ENCODE data around the gene PLCG1. TPM values are rescaled to one million over a fixed set of nuclear protein-coding genes. Genes with fewer than 3 reads are reported as not detected.

Gene PLCG1
- total and polyA plus RNA-seq, 2 experiments from 2014 or later: 27.4 to 206 TPM

GRCh38 chr20:41100001-41100480 lies 37.3 kb upstream of the PLCG1 start:
- Histone ChIP-seq H4K20me1 (replicated peaks; ENCODE audit: insufficient read depth) (peaks cover 3% of the 10 kb centered on the region; the same call in 1 of the 2 replicates), H3K4me2 (no peak overlapping the region), H3K9me2 (ENCODE audit: insufficient read depth) (no peaks in the 10 kb centered on the region), H3K27me3 (ENCODE audit: insufficient read depth) (no peaks in the 10 kb centered on the region), H3K27ac (ENCODE audit: low read depth) (no peak overlapping the region), H3F3A (replicated peaks; ENCODE audit: low read depth) (no peaks in the 10 kb centered on the region), H3K4me1 (ENCODE audit: insufficient read depth) (no peaks in the 10 kb centered on the region), H3K79me2 (replicated peaks; ENCODE audit: insufficient read depth) (peaks cover 6% of the 10 kb centered on the region; the same call in 1 of the 2 replicates), H3K36me3 (ENCODE audit: insufficient read depth) (peaks cover 79% of the 10 kb centered on the region), H2AFZ (no peak overlapping the region), H3K4me3 (no peak overlapping the region)
- DNase-seq (ENCODE audit: low spot score) (no peak), ATAC-seq (no peak)
- no peaks in the 10 kb centered on the region for H3K4me1 Mint-ChIP-seq
- no peak overlapping the region for H3K27ac Mint-ChIP-seq
- H3K4me3 Mint-ChIP-seq: no peak overlapping the region
- TF ChIP-seq STAT1 (IDR thresholded peaks at IDR 0.05; ENCODE audit: unreplicated experiment) (no peak), REST (IDR thresholded peaks at IDR 0.05; ENCODE audit: unreplicated experiment) (no peak), EZH2 (IDR thresholded peaks at IDR 0.05; ENCODE audit: low read depth, unreplicated experiment) (no peak), CREB1 (CRISPR knock-in tag; IDR thresholded peaks at IDR 0.05; ENCODE audit: low read depth) (no peak), ZNF114 (CRISPR knock-in tag; IDR thresholded peaks at IDR 0.05) (no peak), CTCF (conservative IDR thresholded peaks at IDR 0.05; ENCODE audit: low read depth in 2 of 2) (no peak), NANOG (IDR thresholded peaks at IDR 0.05; ENCODE audit: borderline replicate concordance) (no peak), ETS1 (IDR thresholded peaks at IDR 0.05) (no peak), POLR2AphosphoS5 (IDR thresholded peaks at IDR 0.05; ENCODE audit: low read depth) (no peak), ZNF331 (CRISPR knock-in tag; IDR thresholded peaks at IDR 0.05; ENCODE audit: low read depth) (no peak), JUNB (IDR thresholded peaks at IDR 0.05; ENCODE audit: unreplicated experiment) (no peak), EZH2phosphoT487 (IDR thresholded peaks at IDR 0.05; ENCODE audit: unreplicated experiment) (no peak), ZNF462 (CRISPR knock-in tag; IDR thresholded peaks at IDR 0.05) (no peak)
- no peaks in the 10 kb centered on the region for H3K27me3 Mint-ChIP-seq (ENCODE audit: insufficient read depth, low read depth, poor library complexity)
- H3K36me3 Mint-ChIP-seq (ENCODE audit: low read depth): peaks cover 85% of the 10 kb centered on the region
- H3K9me3 Mint-ChIP-seq: no peaks in the 10 kb centered on the region

Data from GM23338 (cell line).